22Rv1 (cell line): ENCODE measurements around the gene ZNF469.

Experiments
- H3K27ac ChIP-seq: fragments of 450-650 bp; 2 replicates; pipeline ENCODE4 v1.5.1; 2017
- ZFX ChIP-seq: fragments of 450-650 bp; IDR thresholded peaks from 2 replicates; pipeline ENCODE4 v1.6.1; 2017; ENCODE audit warnings: antibody characterized with exemption, borderline replicate concordance
- TF ChIP-seq, protein P1 (sequence below): fragments of 450-650 bp; IDR thresholded peaks from 2 replicates; pipeline ENCODE4 v1.5.1; 2017; ENCODE audit warnings: mild to moderate bottlenecking

The ZNF469 gene

DNA sequence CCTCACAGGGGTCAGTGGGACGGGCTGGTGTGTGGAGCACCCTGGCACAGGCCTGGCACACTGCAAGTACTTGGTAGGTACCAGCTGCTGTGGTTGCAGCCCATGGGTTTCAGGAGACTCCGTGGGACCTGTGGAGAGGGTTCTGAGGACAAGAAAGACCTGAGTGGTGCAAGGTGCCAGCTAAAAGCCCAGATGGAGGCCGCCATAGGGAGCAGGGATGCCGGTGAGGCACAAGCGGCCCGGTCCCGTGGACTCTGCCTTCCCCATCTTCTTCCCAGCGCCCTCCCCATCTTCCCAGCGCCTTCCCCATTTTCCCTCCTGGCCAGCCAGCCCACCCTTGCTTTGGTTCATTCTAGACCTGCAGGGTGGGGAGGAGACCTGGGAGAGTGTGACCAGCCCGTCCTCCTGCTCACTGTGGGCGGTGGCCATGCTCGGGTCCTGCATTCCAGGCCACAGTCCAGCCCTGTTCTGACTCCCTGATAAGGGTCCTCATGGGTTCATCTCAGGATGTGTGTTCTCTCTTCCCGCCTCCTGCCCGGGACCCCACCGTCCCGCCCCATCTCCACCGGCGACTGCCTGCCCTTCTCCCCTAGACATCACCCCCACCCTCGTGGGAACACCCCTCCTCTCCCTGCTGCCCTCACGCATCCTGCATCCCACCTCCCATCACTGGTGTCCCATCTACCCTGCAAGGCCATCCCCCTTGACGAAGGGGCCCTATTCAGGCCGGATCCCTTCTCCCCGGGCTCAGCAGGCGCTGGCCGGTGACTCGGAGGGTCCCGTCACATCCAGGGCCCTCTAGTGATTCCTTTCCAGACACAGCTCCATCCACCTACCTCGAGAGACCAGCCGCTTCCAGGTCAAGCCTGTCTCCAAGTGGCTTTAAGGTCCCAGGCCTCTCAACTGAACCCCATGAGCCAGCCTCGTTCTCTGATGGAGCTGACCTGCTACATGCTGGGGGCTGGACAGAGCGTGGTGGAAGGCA is 3.4 kb downstream of the ZNF469 start:
- TF ChIP-seq, protein P1, sequence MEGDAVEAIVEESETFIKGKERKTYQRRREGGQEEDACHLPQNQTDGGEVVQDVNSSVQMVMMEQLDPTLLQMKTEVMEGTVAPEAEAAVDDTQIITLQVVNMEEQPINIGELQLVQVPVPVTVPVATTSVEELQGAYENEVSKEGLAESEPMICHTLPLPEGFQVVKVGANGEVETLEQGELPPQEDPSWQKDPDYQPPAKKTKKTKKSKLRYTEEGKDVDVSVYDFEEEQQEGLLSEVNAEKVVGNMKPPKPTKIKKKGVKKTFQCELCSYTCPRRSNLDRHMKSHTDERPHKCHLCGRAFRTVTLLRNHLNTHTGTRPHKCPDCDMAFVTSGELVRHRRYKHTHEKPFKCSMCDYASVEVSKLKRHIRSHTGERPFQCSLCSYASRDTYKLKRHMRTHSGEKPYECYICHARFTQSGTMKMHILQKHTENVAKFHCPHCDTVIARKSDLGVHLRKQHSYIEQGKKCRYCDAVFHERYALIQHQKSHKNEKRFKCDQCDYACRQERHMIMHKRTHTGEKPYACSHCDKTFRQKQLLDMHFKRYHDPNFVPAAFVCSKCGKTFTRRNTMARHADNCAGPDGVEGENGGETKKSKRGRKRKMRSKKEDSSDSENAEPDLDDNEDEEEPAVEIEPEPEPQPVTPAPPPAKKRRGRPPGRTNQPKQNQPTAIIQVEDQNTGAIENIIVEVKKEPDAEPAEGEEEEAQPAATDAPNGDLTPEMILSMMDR, result no peak
- TF ChIP-seq ZFX, result no peak
- H3K27ac ChIP-seq, result no peak overlapping the region

DNA sequence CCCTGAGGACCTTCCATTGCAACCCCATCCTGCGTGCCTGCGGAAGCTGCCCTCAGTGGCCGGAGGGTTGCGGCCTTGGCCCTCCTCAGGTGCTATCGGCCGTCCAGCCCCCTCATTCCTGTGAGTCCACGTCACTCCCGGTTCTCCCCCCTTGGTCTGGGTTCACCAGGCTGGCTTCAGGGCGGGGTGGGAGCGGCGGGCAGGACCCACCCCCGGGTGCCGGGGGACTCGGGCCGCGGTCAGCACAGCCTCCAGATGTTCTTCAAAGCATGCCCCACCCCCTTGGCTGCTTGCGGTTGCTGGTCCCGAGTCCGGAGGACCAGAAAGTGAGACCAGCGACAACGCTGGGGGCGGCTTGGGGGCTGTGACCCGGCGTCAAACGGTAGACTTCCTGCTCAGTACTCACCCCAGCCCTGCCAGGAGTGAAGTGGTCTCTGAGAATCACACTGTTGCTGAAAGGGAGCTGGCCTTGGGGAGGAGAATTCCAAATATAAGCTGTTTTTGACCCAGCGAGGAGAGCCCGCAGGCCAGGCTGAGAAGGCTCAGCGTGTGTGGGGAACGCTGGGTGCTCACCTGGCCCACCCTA is 4.5 kb downstream of the ZNF469 start:
- no peak overlapping the region for H3K27ac ChIP-seq
- TF ChIP-seq ZFX, result no peak
- TF ChIP-seq, protein P1, result no peak

DNA sequence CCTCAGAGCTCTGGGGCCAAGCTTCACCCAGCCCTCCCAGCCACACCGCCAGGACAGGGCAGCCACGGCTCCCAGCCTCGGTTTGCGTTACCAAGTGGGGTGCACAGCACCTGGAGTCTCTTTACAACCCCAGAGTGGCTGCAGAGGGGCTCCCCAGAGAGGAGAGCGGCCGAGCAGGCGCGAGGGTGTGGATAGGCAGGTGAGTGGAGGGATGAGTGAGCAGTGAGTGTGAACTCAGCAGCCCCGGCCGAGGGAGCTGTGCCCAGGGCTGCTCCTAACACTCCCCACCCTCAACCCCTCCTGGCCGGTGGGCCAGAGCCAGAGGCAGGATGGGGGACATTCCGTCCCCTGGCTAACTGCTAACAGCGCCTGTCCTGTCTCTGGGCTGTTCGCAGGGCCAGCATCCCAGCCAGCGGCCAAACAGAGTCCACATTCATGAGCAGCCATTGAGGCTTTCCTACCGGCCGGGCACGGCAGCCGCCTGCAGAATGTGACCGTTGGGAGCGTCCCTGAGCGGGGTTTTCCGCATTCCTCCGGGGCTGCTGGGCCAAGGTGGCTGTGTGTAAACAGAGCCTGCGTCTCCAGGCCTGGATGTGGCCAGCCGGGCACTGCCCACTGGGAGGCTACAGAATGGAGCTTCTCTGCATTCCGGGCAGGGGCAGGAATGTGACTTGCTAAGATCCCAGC is 5.3 kb downstream of the ZNF469 start:
- no peak overlapping the region for H3K27ac ChIP-seq
- TF ChIP-seq ZFX, result no peak
- TF ChIP-seq, protein P1, result no peak

DNA sequence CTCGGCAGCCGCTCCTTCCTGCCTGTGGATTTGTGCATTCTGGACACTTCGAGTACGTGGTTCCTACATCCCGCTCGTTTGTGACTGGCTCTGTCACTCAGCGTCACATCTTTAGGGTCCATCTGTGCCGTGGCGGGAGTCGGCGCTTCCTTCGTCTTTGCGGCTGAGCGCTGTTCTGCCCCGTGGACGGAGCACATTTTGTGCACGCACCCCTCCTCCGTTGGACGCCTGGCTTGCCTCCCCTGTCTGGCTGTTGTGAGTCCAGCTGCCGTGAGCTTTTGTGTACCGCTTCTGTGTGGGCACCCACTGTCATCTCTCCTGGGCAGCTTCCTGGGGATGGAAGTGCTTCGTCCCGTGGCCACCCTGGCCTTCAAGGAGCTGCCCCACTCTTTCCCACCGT is 6.4 kb downstream of the ZNF469 start:
- H3K27ac ChIP-seq, result no peak overlapping the region
- TF ChIP-seq, protein P1, result no peak
- no peak for TF ChIP-seq ZFX

DNA sequence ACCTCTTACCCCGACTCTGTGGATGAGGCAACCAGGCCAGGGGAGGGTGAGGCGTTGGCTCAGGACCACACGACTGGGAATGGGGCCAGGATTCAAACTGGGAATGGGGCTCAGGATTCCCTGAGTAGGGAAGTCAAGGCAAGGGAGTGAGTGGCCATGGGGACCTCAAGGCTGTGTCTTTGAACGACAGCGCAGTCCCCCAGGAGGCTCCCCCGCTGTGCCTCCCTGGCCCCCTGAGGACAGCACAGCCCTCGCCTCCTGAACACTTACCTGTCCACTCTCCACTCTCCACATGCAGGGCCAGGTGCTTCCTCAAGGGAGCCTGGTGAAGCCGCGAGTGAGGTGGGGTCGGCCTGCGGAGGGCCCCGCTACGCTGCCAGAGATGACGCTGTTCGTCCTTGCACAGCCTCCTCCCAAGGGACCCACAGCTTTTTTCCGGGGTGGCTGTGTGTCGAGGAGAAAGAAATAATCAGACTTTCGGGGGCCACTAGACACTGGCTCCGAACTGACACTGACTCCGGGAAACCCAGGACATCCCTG is 6.9 kb downstream of the ZNF469 start:
- no peak overlapping the region for H3K27ac ChIP-seq
- TF ChIP-seq, protein P1, result no peak
- TF ChIP-seq ZFX, result no peak

DNA sequence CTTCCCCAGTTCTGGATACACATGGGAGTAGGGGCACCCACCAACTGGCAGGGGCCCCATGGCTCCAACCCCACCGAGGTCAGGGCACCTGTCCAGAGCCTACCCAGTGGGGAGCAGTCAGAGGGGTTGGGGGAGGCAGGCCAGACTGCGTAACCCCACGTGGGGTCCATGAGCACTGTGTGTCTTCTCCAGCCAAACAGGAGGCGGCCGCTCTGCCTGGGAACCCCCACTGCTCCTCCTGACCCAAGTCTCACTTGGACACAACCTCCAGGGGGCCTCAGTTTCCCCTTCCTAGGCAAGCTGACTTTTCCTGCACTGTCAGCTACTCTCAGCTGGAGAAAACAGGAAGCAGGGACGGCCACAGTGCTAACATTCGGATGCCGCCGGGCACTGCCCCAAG is 7.5 kb downstream of the ZNF469 start:
- TF ChIP-seq ZFX, result no peak
- TF ChIP-seq, protein P1, result no peak

More for the DNA sequence above, 7.5 kb downstream of the ZNF469 start:
- no peak overlapping the region for H3K27ac ChIP-seq
